K562 (cell line): ENCODE data around the gene BCL10. TPM values are rescaled to one million over a fixed set of nuclear protein-coding genes. Genes with fewer than 3 reads are reported as not detected.
A peak's percentile ranks its signal among the peaks of the same experiment; 100 is the strongest.

Experiments
- ARNT ChIP-seq, 2 experiments: fragments of 450-650 bp; IDR thresholded peaks; 2 replicates each; pipeline ENCODE4 v1.6.1; 2016; ENCODE audit warnings: mild to moderate bottlenecking in 1 of 2
- ATF1 ChIP-seq, 2 experiments: fragments of 450-650 bp in 1 of 2; IDR thresholded peaks; 2 replicates each; pipeline ENCODE4 v1.6.1; 2016; ENCODE audit warnings: missing compliant biosample characterization in 1 of 2, missing genetic modification characterization in 1 of 2
- BDP1 ChIP-seq: IDR thresholded peaks from 3 replicates; pipeline ENCODE4 v1.6.1; 2011; ENCODE audit not compliant: insufficient read length, insufficient read depth
- CBFA2T2 ChIP-seq: fragments of 450-650 bp; conservative IDR thresholded peaks from 2 replicates; pipeline ENCODE4 v1.6.1; 2017; ENCODE audit warnings: mild to moderate bottlenecking
- ETV1 ChIP-seq: fragments of 450-650 bp; conservative IDR thresholded peaks from 2 replicates; pipeline ENCODE4 v1.6.1; 2016; ENCODE audit warnings: missing genetic modification characterization, control low read depth, low read depth, missing compliant biosample characterization
- EZH2 ChIP-seq: IDR thresholded peaks from 2 replicates; pipeline ENCODE4 v1.6.1; 2012; ENCODE audit warnings: low read depth, mild to moderate bottlenecking, inconsistent platforms, low read length, borderline replicate concordance
- GABPB1 ChIP-seq: sonication (generic); formaldehyde crosslinking; IDR thresholded peaks from 2 replicates; pipeline ENCODE4 v1.8.0; 2022; ENCODE audit warnings: mild to moderate bottlenecking, missing genetic modification reagents
- HNRNPK ChIP-seq: fragments of 200-400 bp; formaldehyde crosslinking; IDR thresholded peaks from one replicate; pipeline ENCODE4 v1.6.1; 2018; ENCODE audit warnings: mild to moderate bottlenecking, low read depth, low read length; ENCODE audit not compliant: poor library complexity, severe bottlenecking
- MBD2 ChIP-seq: sonication (generic); IDR thresholded peaks from 2 replicates; pipeline ENCODE4 v1.6.1; 2016; ENCODE audit warnings: low read depth, borderline replicate concordance
- NFIX ChIP-seq: fragments of 250-450 bp; sonication (Bioruptor Pico); IDR thresholded peaks from 2 replicates; pipeline ENCODE4 v1.4.0; 2020; ENCODE audit warnings: low read depth, mild to moderate bottlenecking, moderate library complexity
- RFX5 ChIP-seq: IDR thresholded peaks from 2 replicates; pipeline ENCODE4 v1.6.1; 2011; ENCODE audit warnings: low read depth, mild to moderate bottlenecking, improper control_type of control experiment, low read length
- ZNF165 ChIP-seq: fragments of 250-450 bp; sonication (Bioruptor Pico); IDR thresholded peaks from 2 replicates; pipeline ENCODE4 v1.4.0; 2020; ENCODE audit warnings: borderline replicate concordance
- ZNF41 ChIP-seq: fragments of 250-450 bp; sonication (Bioruptor Pico); conservative IDR thresholded peaks from 2 replicates; pipeline ENCODE4 v1.4.0; 2020; ENCODE audit warnings: mild to moderate bottlenecking
- ZNF584 ChIP-seq: fragments of 200-800 bp; sonication (Bioruptor generic); IDR thresholded peaks from 2 replicates; pipeline ENCODE4 v1.6.1; 2016; ENCODE audit warnings: low read depth, mild to moderate bottlenecking, missing genetic modification characterization, missing compliant biosample characterization
- polyA plus RNA-seq, 8 experiments: library from polyadenylated mRNA; depleted of rRNA in 4 of 8; stranded (reverse) in 5 of 8; unstranded in 3 of 8; fragments of >200 nt; fragmentation: Nextera tagmentation in 2 of 8; fragmentation: Illumina TruSeq in 1 of 8; extraction: Ambion mirVana in 2 of 8; extraction: Trizol in 1 of 8; gene quantifications; 2 replicates each; pipeline versions ENCODE4 v1.2.1 to v1.2.3, GENCODE V29; 2011 to 2014; ENCODE audit warnings: inconsistent platforms in 1 of 8, missing spikeins in 1 of 8
- total RNA-seq, 7 experiments: library from RNA; depleted of rRNA in 6 of 7; stranded (reverse); fragments of >200 nt in 6 of 7; fragmentation: Illumina TruSeq in 2 of 7; extraction: Trizol in 2 of 7; gene quantifications; 2 replicates each; pipeline versions ENCODE4 v1.2.1 to v1.2.3, GENCODE V29; 2011 to 2021; ENCODE audit warnings: low replicate concordance in 1 of 7
- TF ChIP-seq, protein P1 (sequence below): sonication (generic); formaldehyde crosslinking; IDR thresholded peaks from 2 replicates; pipeline ENCODE4 v1.8.0; 2022; ENCODE audit warnings: mild to moderate bottlenecking, missing genetic modification reagents
- TF ChIP-seq, protein P2 (sequence below), 2 experiments: fragments of 450-650 bp; conservative IDR thresholded peaks; 2 replicates each; pipeline ENCODE4 v1.6.1; 2017; ENCODE audit warnings: mild to moderate bottlenecking in 2 of 2, moderate library complexity in 2 of 2
- TF ChIP-seq, protein P3 (sequence below): fragments of 450-650 bp; IDR thresholded peaks from 2 replicates; pipeline ENCODE4 v1.6.1; 2018; ENCODE audit warnings: mild to moderate bottlenecking, low read depth; ENCODE audit not compliant: partially characterized antibody
- TF ChIP-seq, protein P4 (sequence below): fragments of 250-450 bp; sonication (Bioruptor Pico); IDR thresholded peaks from 2 replicates; pipeline ENCODE4 v1.4.0; 2020; ENCODE audit warnings: mild to moderate bottlenecking, moderate library complexity

BCL10 gene
- total and polyA plus RNA-seq, 9 of the 15 experiments (the other 6 are each of a cell fraction or from before 2014, with no cell fraction given), result 8.0 to 19.4 (median 12.3) TPM

DNA sequence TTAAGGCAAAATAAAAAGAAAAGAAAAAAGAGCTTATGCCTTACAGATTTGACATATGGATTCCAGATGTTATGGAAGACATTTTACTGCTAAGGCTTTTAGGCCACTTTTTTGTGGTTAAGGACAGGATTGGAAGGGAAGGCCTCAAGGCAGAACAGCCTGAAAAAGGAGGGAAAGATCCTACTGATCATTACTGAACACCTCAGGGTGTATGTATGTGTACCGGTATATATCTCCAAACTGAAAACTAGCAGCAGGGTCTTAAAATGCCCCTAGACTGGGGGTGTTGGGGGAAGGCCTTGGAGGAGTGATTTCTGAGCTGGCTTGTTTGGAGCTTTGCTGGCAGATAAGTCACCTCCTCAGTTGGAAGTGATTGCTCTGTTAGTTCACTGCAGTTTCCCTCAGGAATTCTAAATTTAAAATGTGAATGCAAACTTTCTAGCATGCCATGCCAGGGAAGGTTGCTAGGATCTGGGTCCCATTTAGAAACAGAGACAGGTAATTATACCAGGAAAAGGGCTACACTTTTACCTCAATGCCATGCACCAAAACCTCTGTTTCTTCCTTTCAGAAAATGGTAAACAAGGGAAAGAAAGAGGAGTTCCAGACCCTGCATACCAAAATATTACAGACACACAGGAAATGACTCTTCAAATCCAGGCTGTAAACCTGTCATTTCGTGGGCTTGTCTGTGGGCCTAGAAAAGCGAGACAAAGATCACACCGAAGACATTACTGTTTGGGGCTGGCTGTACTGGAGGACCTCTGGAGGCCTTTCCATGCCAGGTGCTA lies 32.0 kb downstream of the BCL10 start (continued):
- TF ChIP-seq ARNT (IDR thresholded peaks at IDR 0.05) (0 out of 4 replicates have a peak, but pooled peaks of 1 of the 2 experiments have one; percentile 48), CBFA2T2 (0 out of 2 replicates have a peak, but pooled peaks have one; percentile 10), ATF1 (CRISPR knock-in tag; IDR thresholded peaks at IDR 0.05) (no peak), ATF1 (tag; IDR thresholded peaks at IDR 0.05) (no peak), ZNF41 (CRISPR knock-in tag) (no peak), EZH2 (no peak), HNRNPK (no peak), MBD2 (no peak; the same call in 1 of the 2 replicates), BDP1 (no peak), GABPB1 (CRISPR knock-in tag) (no peak), RFX5 (no peak), ETV1 (tag) (peak; percentile 96), NFIX (CRISPR knock-in tag) (no peak), ZNF165 (CRISPR knock-in tag) (no peak), ZNF584 (CRISPR knock-in tag) (peak; percentile 54; the same call in 1 of the 2 replicates)
- TF ChIP-seq, protein P1, sequence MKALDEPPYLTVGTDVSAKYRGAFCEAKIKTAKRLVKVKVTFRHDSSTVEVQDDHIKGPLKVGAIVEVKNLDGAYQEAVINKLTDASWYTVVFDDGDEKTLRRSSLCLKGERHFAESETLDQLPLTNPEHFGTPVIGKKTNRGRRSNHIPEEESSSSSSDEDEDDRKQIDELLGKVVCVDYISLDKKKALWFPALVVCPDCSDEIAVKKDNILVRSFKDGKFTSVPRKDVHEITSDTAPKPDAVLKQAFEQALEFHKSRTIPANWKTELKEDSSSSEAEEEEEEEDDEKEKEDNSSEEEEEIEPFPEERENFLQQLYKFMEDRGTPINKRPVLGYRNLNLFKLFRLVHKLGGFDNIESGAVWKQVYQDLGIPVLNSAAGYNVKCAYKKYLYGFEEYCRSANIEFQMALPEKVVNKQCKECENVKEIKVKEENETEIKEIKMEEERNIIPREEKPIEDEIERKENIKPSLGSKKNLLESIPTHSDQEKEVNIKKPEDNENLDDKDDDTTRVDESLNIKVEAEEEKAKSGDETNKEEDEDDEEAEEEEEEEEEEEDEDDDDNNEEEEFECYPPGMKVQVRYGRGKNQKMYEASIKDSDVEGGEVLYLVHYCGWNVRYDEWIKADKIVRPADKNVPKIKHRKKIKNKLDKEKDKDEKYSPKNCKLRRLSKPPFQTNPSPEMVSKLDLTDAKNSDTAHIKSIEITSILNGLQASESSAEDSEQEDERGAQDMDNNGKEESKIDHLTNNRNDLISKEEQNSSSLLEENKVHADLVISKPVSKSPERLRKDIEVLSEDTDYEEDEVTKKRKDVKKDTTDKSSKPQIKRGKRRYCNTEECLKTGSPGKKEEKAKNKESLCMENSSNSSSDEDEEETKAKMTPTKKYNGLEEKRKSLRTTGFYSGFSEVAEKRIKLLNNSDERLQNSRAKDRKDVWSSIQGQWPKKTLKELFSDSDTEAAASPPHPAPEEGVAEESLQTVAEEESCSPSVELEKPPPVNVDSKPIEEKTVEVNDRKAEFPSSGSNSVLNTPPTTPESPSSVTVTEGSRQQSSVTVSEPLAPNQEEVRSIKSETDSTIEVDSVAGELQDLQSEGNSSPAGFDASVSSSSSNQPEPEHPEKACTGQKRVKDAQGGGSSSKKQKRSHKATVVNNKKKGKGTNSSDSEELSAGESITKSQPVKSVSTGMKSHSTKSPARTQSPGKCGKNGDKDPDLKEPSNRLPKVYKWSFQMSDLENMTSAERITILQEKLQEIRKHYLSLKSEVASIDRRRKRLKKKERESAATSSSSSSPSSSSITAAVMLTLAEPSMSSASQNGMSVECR (CRISPR knock-in tag), result no peak
- TF ChIP-seq, protein P2, sequence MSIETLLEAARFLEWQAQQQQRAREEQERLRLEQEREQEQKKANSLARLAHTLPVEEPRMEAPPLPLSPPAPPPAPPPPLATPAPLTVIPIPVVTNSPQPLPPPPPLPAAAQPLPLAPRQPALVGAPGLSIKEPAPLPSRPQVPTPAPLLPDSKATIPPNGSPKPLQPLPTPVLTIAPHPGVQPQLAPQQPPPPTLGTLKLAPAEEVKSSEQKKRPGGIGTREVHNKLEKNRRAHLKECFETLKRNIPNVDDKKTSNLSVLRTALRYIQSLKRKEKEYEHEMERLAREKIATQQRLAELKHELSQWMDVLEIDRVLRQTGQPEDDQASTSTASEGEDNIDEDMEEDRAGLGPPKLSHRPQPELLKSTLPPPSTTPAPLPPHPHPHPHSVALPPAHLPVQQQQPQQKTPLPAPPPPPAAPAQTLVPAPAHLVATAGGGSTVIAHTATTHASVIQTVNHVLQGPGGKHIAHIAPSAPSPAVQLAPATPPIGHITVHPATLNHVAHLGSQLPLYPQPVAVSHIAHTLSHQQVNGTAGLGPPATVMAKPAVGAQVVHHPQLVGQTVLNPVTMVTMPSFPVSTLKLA (conservative IDR thresholded peaks at IDR 0.05), result no peak
- TF ChIP-seq, protein P3, sequence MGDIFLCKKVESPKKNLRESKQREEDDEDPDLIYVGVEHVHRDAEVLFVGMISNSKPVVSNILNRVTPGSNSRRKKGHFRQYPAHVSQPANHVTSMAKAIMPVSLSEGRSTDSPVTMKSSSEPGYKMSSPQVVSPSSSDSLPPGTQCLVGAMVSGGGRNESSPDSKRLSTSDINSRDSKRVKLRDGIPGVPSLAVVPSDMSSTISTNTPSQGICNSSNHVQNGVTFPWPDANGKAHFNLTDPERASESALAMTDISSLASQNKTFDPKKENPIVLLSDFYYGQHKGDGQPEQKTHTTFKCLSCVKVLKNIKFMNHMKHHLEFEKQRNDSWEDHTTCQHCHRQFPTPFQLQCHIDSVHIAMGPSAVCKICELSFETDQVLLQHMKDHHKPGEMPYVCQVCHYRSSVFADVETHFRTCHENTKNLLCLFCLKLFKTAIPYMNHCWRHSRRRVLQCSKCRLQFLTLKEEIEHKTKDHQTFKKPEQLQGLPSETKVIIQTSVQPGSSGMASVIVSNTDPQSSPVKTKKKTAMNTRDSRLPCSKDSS, result no peak
- TF ChIP-seq, protein P4, sequence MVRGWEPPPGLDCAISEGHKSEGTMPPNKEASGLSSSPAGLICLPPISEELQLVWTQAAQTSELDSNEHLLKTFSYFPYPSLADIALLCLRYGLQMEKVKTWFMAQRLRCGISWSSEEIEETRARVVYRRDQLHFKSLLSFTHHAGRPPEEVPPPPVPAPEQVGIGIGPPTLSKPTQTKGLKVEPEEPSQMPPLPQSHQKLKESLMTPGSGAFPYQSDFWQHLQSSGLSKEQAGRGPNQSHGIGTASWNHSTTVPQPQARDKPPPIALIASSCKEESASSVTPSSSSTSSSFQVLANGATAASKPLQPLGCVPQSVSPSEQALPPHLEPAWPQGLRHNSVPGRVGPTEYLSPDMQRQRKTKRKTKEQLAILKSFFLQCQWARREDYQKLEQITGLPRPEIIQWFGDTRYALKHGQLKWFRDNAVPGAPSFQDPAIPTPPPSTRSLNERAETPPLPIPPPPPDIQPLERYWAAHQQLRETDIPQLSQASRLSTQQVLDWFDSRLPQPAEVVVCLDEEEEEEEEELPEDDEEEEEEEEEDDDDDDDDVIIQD (CRISPR knock-in tag), result no peak
